ENCODE results near the gene NINL.
"Not testable (repeated sequence)": the region's sequence is repeated elsewhere in the genome, so short reads cannot be mapped to it uniquely, and the experiment has no call there.

NINL gene

DNA sequence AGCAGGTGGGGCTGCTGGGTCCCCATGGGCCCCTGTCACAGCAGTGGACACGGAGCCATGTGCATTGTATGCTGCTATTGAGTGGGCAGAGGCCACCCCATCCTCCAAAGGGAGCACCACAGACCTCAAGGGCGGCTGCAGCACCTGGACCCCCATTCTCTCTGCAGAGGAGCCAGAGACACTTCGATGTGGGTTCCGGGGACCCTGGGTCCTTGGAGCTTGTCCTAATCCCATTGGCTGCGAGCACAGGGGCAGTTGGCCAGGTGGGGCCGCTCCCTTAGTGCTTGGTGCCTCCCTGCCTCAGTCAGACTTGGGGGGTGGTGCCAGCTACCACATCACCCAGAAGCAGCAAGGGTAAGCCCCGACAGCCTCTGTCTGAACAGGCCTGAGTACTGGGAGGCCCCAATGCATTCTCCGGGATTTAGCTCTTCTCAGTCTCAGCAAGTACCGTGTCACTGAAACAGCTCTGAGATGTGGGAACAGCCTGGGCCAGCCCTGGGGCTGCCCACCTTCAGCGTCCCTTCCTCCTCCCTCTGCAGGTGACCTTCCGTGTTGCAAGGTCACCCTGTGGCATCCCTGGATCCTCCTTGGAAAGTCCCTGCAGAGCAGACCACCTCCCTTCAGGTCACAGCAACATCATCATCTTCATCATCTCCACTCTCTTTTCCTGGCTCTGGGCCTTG is 104.0 kb downstream of the NINL start:
- DNase-seq: no peak

DNA sequence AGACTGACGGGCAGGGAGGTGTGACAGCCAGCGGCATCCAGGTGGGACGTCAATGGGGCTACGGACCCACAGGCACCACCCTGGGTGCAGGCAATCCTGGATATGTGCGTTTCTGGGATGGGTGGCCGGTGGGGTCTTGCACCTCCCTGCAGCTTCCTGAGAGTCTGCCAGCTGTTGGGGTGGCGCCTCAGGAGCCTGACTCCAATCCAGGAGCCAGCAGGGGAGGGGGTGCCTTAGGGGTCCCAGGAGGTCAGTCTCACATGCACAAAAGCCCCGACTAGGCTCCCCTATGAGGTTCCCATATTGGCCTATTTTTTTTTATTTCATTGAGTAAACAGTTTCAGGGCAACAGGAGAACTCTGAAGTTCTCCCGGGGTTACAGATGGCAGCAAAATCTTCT is 104.5 kb downstream of the NINL start:
- DNase-seq: no peak

GRCh38 chr20:25480156-25480555 is 105.2 kb downstream of the NINL start:
- no peak for DNase-seq

- DNase-seq: no peak
Observed at GRCh38 chr20:25479638-25480037, 105.7 kb downstream of the NINL start.

DNA sequence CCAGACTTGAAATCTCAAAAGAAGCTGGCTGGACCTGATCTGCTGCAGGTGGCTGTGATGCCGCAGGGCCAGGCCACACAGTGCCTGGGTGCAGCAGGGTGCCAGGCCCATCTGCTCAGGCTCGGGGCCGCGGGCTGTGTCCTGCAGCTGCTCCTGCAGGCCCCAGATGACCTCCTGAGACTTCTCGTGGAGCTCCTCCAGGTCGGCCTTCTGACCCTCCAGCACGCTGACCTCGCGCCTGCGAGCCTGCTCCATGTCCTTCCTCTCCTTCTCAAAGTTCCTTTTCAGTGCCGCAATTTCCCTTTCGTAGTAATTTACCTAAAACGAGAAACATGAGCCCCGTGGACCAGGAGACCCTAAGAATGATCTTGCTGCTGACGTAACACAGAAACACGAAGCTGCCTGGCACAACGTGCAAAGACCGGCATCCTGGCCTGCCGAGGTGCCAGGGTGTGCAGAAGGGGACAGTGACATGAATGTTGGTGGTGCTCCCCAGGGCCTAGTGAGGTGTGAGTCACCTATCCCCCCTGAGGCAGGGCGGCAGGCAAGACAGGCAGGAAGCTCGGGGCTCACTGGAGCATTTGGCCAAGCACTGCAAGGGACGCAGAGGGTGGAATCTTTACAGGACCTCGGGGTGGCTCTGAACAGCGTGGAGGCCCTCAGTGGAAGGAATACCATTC is 106.3 kb downstream of the NINL start:
- no peak for DNase-seq

GRCh38 chr20:25477014-25477882 is 108.1 kb downstream of the NINL start:
- no peak for DNase-seq

DNA sequence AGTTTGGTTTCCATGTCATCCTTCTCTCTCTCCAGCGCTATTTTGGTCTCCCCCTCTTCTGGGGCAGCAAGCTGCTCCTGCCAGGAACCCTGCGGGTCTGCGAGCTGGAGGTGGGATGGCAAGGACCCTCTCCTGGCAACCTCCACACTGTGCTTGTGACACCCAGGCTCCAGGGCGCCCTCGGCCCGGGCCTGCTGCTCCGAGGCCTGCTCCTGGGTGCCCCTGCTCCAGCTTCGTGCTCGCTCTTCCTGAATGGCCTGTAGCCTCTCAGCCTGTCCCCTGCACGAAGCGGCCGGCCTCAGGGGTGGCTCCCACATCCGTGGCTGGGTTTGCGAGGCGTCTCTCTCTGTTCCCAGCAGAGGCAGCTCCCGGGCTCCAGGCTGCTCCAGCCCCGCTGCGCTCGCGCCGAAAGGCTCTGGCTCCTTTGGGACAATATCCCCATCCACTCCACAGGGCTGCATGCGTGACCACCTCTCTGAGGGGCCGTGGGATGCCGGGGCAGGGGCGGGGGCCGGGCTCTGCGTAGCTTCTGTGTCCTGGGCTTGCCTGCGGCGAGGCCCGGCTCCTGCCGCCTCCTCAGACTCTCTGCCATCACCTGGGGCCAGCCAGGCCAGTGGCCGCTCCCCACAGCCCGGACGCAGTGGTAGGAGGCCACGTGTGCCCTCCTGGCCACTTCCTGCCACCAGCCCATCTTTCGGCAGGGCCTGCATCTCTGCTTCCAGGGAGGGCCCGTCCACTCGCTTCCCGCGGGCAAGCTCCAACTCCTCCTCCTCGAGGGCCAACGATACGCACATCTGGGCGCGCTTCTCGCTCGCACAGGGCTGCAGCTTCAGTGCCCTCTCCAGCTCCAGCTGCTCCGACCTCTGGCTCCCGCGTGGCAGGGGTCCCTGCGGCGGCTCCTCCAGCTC is 109.0 kb downstream of the NINL start:
- DNase-seq: no peak

GRCh38 chr20:25473297-25473696 is 112.0 kb downstream of the NINL start:
- DNase-seq: not testable (repeated sequence)

DNA sequence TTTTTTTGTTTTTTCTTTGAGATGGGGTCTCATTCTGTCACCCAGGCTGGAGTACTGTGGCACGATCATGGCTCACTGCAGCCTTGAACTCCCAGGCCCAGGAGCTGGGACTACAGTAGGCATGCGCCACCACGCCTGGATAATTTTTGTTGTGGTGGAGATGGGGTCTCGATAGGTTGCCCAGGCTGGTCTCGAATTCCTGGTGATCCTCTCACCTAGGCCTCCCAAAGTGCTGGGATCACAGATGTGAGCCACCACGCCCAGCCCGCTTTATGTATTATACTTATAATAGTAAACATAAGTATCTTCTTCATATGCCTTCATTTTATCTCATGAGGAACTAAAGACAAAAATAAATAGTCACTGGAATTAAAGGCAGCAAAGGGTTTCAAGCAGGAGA is 114.3 kb downstream of the NINL start:
- no peak for DNase-seq

DNA sequence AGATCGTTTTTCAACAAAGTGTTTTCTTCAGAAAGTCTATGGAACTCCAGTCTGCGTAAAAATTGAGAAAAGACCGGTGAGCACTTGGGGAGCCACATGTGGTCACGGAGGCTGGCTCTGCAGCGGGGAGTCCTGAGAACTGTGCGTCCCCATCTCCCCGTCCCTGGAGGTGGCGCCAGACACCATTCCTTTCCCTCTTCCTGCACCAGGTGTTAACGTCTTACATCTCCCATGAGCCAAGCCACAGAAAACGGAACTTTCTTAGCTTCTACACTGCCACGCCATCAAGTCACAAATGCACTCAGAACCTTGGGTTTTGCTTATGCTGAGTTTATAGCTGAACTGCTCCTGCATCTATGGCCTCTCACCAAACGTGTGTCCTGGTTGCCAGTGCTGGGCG is 115.3 kb downstream of the NINL start:
- no peak for DNase-seq

- no peak for DNase-seq
Observed at GRCh38 chr20:25469558-25469957, 115.8 kb downstream of the NINL start.

DNA sequence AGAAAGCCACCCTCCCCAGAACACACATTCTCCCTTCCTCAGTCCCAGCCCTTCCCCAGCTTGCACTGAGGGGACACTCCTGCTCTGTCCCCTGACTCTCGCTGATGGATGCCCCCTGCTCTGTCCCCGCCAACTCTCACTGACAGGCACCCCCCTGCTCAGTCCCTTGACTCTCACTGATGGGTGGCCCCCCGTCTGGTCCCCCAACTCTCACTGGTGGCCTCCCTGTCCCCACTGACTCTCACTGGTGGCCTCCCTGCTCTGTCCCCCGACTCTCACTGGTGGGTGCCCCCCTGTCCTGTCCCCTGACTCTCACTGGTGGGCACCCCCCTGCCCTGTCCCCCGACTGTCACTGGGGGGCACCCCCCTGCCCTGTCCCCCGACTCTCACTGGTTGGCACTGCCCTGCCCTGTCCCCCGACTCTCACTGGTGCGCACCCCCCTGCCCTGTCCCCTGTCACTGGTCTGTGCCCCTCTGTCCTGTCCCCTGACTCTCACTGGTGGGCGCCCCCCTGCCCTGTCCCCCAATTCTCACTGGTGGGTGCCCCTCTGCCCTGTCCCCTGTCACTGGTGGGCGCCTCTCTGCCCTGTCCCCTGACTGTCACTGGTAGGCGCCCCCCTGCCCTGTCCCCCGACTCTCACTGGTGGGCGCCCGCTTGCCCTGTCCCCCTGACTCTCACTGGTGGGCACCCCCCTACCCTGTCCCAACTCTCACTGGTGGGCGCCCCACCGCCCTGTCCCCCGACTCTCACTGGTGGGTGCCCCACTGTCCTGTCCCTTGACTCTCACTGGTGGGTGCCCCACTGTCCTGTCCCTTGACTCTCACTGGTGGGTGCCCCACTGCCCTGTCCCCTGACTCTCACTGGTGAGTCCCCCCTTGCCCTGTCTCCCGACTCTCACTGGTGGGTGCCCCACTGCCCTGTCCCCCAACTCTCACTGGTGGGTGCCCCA is 116.9 kb downstream of the NINL start:
- DNase-seq: no peak

- no peak for DNase-seq
Observed at GRCh38 chr20:25467441-25467840, 117.9 kb downstream of the NINL start.

DNA sequence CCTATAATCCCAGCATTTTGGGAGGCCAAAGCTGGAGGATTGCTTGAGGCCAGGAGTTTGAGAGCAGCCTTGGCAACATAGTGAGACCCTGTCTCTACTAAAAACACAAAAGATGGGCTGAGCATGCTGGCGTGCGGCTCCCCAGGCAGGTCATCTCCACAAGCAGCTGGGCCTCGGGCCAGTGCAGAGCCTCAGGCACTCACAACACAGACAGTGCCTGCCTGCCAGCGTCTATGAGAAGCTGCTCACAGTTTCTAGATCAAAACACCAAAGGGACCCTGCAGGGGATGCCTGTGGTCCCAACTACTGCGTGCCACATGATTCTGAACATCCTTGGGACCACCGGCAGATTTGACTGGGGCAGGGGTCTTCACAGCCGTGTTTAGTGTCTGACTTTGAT is 118.5 kb downstream of the NINL start:
- DNase-seq: no peak

- DNase-seq: no peak
Observed at GRCh38 chr20:25465243-25466135, 119.8 kb downstream of the NINL start.

- no peak for DNase-seq
Observed at GRCh38 chr20:25464501-25465242, 120.7 kb downstream of the NINL start.

DNA sequence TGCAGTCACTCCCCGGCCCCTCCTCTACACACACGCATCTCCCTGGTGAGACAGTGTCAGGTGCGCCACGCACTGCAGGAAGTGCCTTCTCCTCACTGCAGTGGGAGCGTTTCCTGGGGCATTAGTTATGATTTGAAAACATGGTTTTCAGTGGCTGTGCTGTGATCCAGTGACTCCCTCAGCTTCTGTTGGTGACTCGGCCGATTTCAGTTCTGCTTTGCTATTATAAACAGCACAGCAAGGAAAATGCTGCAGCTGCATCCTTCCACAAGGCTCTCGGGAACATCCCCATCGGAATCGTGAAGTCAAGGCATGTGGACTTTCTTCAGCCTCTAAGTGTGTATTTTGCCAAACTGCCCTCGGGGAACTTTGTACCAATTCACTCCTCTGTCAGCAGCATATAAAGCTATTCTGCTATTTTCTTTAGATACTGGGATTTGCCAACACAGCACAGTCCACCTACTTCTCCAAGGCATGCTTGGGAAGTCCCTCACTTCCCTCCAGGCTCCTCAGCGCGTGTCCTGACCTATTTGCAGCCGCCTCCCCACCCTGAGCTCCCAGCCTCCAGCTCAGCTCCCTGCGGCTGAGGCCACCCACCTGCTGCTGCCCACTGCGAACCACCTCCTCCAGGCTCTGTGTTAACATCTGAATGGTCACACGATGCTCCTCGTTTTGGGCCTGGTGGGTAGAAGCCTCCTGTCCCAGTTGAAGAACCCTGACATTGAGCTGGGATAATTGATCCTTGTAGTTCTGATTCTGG is 123.4 kb downstream of the NINL start:
- DNase-seq: no peak

DNA sequence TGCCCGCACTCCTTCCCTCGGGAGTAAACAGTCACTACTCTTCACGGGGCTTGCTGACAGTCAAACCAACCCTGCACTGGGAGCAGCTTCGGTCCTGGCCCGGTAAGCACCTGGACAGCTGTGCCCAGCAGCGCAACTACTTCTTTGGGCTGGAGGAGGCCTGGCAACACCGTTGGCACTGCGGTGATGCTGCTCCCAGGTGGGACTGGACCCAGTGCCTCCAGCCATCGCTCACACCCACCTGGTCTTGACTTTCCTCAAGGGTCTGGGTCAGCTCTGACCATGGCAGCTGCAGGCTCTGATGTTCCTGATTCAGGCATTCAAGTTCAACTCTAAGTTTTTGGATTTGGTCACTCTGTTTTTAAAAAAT is 124.1 kb downstream of the NINL start:
- no peak for DNase-seq
